HG03520 (cell line): Measurements from ENCODE around the gene RTN1.
A peak's percentile ranks its signal among the peaks of the same experiment; 100 is the strongest.
"Not testable (repeated sequence)": the region's sequence is repeated elsewhere in the genome, so short reads cannot be mapped to it uniquely, and the experiment has no call there.

Source experiments
- ATAC-seq: cut with Tn5 transposase; IDR thresholded peaks from one replicate; pipeline ENCODE4 v1.9.1; 2021; ENCODE audit warnings: mild to moderate bottlenecking, moderate library complexity; ENCODE audit not compliant: unreplicated experiment

The RTN1 gene

GRCh38 chr14:59707778-59708561 is 162.6 kb downstream of the RTN1 start:
- ATAC-seq = no peak

GRCh38 chr14:59705866-59706265 is 164.7 kb downstream of the RTN1 start:
- ATAC-seq = no peak

GRCh38 chr14:59705245-59705644 is 165.3 kb downstream of the RTN1 start:
- ATAC-seq = no peak

GRCh38 chr14:59704054-59704645 is 166.4 kb downstream of the RTN1 start:
- ATAC-seq = no peak

GRCh38 chr14:59699442-59699841 is 171.1 kb downstream of the RTN1 start:
- ATAC-seq = no peak

- ATAC-seq = no peak
These were observed 171.8 kb downstream of the RTN1 start for GRCh38 chr14:59698793-59699192.

- ATAC-seq = no peak
These were observed 175.4 kb downstream of the RTN1 start for GRCh38 chr14:59695198-59695597.

GRCh38 chr14:59691266-59691665 is 179.3 kb downstream of the RTN1 start:
- ATAC-seq = no peak

GRCh38 chr14:59690426-59690825 is 180.2 kb downstream of the RTN1 start:
- ATAC-seq = no peak

GRCh38 chr14:59688224-59689170 is 182.1 kb downstream of the RTN1 start:
- peak; percentile 98 for ATAC-seq

- ATAC-seq = no peak
These were observed 182.9 kb downstream of the RTN1 start for GRCh38 chr14:59687663-59688062.

- no peak for ATAC-seq
These were observed 190.7 kb downstream of the RTN1 start for GRCh38 chr14:59679872-59680271.

GRCh38 chr14:59678352-59678751 is 192.2 kb downstream of the RTN1 start:
- ATAC-seq = no peak

- ATAC-seq = no peak
These were observed 192.8 kb downstream of the RTN1 start for GRCh38 chr14:59677771-59678231.

GRCh38 chr14:59675394-59675793 is 195.2 kb downstream of the RTN1 start:
- ATAC-seq = no peak

- ATAC-seq = no peak
These were observed 205.8 kb downstream of the RTN1 start for GRCh38 chr14:59664741-59665140.

GRCh38 chr14:59657769-59658168 is 212.8 kb downstream of the RTN1 start:
- ATAC-seq = no peak

- ATAC-seq = no peak
These were observed 214.1 kb downstream of the RTN1 start for GRCh38 chr14:59656473-59656872.

GRCh38 chr14:59654131-59654530 is 216.4 kb downstream of the RTN1 start:
- ATAC-seq = not testable (repeated sequence)

- not testable (repeated sequence) for ATAC-seq
These were observed 223.7 kb downstream of the RTN1 start for GRCh38 chr14:59646832-59647231.

- ATAC-seq = no peak
These were observed 231.7 kb downstream of the RTN1 start for GRCh38 chr14:59638885-59639284.
